Measurements from ENCODE around the gene GRM4.

The GRM4 gene

GRCh38 chr6:34096193-34096592 lies 49.7 kb downstream of the GRM4 start:
- Histone ChIP-seq H3K4me3 (ENCODE audit: insufficient read depth, low read depth, low read length, poor library complexity, severe bottlenecking) (no peak overlapping the region), H3K27ac (ENCODE audit: insufficient read depth, low read length, poor library complexity, severe bottlenecking) (no peak overlapping the region), H3K36me3 (ENCODE audit: control insufficient read depth, insufficient read depth, low read length) (no peaks in the 10 kb centered on the region), H3K27me3 (replicated peaks; ENCODE audit: control insufficient read depth, insufficient read depth, low read length, poor library complexity, severe bottlenecking) (no peaks in the 10 kb centered on the region), H3K4me1 (ENCODE audit: control insufficient read depth, insufficient read depth, low read length, poor library complexity, severe bottlenecking) (no peaks in the 10 kb centered on the region), H3K9me3 (ENCODE audit: control insufficient read depth, low read length) (no peaks in the 10 kb centered on the region)
- no peak for DNase-seq

- Histone ChIP-seq H3K4me1 (ENCODE audit: control insufficient read depth, insufficient read depth, low read length, poor library complexity, severe bottlenecking) (no peaks in the 10 kb centered on the region), H3K27me3 (replicated peaks; ENCODE audit: control insufficient read depth, insufficient read depth, low read length, poor library complexity, severe bottlenecking) (no peaks in the 10 kb centered on the region), H3K4me3 (ENCODE audit: insufficient read depth, low read depth, low read length, poor library complexity, severe bottlenecking) (no peak overlapping the region), H3K27ac (ENCODE audit: insufficient read depth, low read length, poor library complexity, severe bottlenecking) (no peak overlapping the region), H3K9me3 (ENCODE audit: control insufficient read depth, low read length) (no peaks in the 10 kb centered on the region), H3K36me3 (ENCODE audit: control insufficient read depth, insufficient read depth, low read length) (no peaks in the 10 kb centered on the region)
- DNase-seq = no peak
These were observed 50.1 kb downstream of the GRM4 start for GRCh38 chr6:34095741-34096140.

GRCh38 chr6:34095136-34095505 lies 50.8 kb downstream of the GRM4 start:
- Histone ChIP-seq H3K4me3 (ENCODE audit: insufficient read depth, low read depth, low read length, poor library complexity, severe bottlenecking) (no peak overlapping the region), H3K27me3 (replicated peaks; ENCODE audit: control insufficient read depth, insufficient read depth, low read length, poor library complexity, severe bottlenecking) (no peaks in the 10 kb centered on the region)

GRCh38 chr6:34094474-34095135 lies 51.3 kb downstream of the GRM4 start:
- Histone ChIP-seq H3K9me3 (ENCODE audit: control insufficient read depth, low read length) (no peaks in the 10 kb centered on the region), H3K27ac (ENCODE audit: insufficient read depth, low read length, poor library complexity, severe bottlenecking) (no peak overlapping the region), H3K27me3 (replicated peaks; ENCODE audit: control insufficient read depth, insufficient read depth, low read length, poor library complexity, severe bottlenecking) (no peaks in the 10 kb centered on the region), H3K4me3 (ENCODE audit: insufficient read depth, low read depth, low read length, poor library complexity, severe bottlenecking) (no peak overlapping the region), H3K4me1 (ENCODE audit: control insufficient read depth, insufficient read depth, low read length, poor library complexity, severe bottlenecking) (no peaks in the 10 kb centered on the region), H3K36me3 (ENCODE audit: control insufficient read depth, insufficient read depth, low read length) (no peaks in the 10 kb centered on the region)
- no peak for DNase-seq

More at GRCh38 chr6:34095136-34095505, 50.8 kb downstream of the GRM4 start:
- H3K4me1 ChIP-seq (ENCODE audit: control insufficient read depth, insufficient read depth, low read length, poor library complexity, severe bottlenecking) = no peaks in the 10 kb centered on the region
- no peaks in the 10 kb centered on the region for H3K9me3 ChIP-seq (ENCODE audit: control insufficient read depth, low read length)
- no peaks in the 10 kb centered on the region for H3K36me3 ChIP-seq (ENCODE audit: control insufficient read depth, insufficient read depth, low read length)
- no peak for DNase-seq
- H3K27ac ChIP-seq (ENCODE audit: insufficient read depth, low read length, poor library complexity, severe bottlenecking) = no peak overlapping the region

- no peaks in the 10 kb centered on the region for H3K36me3 ChIP-seq (ENCODE audit: control insufficient read depth, insufficient read depth, low read length)
- no peak overlapping the region for H3K4me3 ChIP-seq (ENCODE audit: insufficient read depth, low read depth, low read length, poor library complexity, severe bottlenecking)
- H3K27ac ChIP-seq (ENCODE audit: insufficient read depth, low read length, poor library complexity, severe bottlenecking) = no peak overlapping the region
- no peaks in the 10 kb centered on the region for H3K27me3 ChIP-seq (replicated peaks; ENCODE audit: control insufficient read depth, insufficient read depth, low read length, poor library complexity, severe bottlenecking)
- H3K4me1 ChIP-seq (ENCODE audit: control insufficient read depth, insufficient read depth, low read length, poor library complexity, severe bottlenecking) = no peaks in the 10 kb centered on the region
- no peak for DNase-seq
- H3K9me3 ChIP-seq (ENCODE audit: control insufficient read depth, low read length) = no peaks in the 10 kb centered on the region
These were observed 51.9 kb downstream of the GRM4 start for GRCh38 chr6:34093854-34094430.

- Histone ChIP-seq H3K9me3 (ENCODE audit: control insufficient read depth, low read length) (no peaks in the 10 kb centered on the region), H3K4me1 (ENCODE audit: control insufficient read depth, insufficient read depth, low read length, poor library complexity, severe bottlenecking) (no peaks in the 10 kb centered on the region), H3K27me3 (replicated peaks; ENCODE audit: control insufficient read depth, insufficient read depth, low read length, poor library complexity, severe bottlenecking) (no peaks in the 10 kb centered on the region), H3K36me3 (ENCODE audit: control insufficient read depth, insufficient read depth, low read length) (no peaks in the 10 kb centered on the region), H3K27ac (ENCODE audit: insufficient read depth, low read length, poor library complexity, severe bottlenecking) (no peak overlapping the region), H3K4me3 (ENCODE audit: insufficient read depth, low read depth, low read length, poor library complexity, severe bottlenecking) (no peak overlapping the region)
- no peak for DNase-seq
These were observed 52.7 kb downstream of the GRM4 start for GRCh38 chr6:34093206-34093605.

GRCh38 chr6:34092631-34093030 lies 53.3 kb downstream of the GRM4 start:
- Histone ChIP-seq H3K4me1 (ENCODE audit: control insufficient read depth, insufficient read depth, low read length, poor library complexity, severe bottlenecking) (no peaks in the 10 kb centered on the region), H3K27me3 (replicated peaks; ENCODE audit: control insufficient read depth, insufficient read depth, low read length, poor library complexity, severe bottlenecking) (no peaks in the 10 kb centered on the region)

GRCh38 chr6:34090935-34091334 lies 55.0 kb downstream of the GRM4 start:
- Histone ChIP-seq H3K4me1 (ENCODE audit: control insufficient read depth, insufficient read depth, low read length, poor library complexity, severe bottlenecking) (no peaks in the 10 kb centered on the region), H3K27ac (ENCODE audit: insufficient read depth, low read length, poor library complexity, severe bottlenecking) (no peak overlapping the region), H3K9me3 (ENCODE audit: control insufficient read depth, low read length) (no peaks in the 10 kb centered on the region), H3K36me3 (ENCODE audit: control insufficient read depth, insufficient read depth, low read length) (no peaks in the 10 kb centered on the region), H3K4me3 (ENCODE audit: insufficient read depth, low read depth, low read length, poor library complexity, severe bottlenecking) (no peak overlapping the region), H3K27me3 (replicated peaks; ENCODE audit: control insufficient read depth, insufficient read depth, low read length, poor library complexity, severe bottlenecking) (no peaks in the 10 kb centered on the region)
- DNase-seq = no peak

More at GRCh38 chr6:34092631-34093030, 53.3 kb downstream of the GRM4 start:
- Histone ChIP-seq H3K9me3 (ENCODE audit: control insufficient read depth, low read length) (no peaks in the 10 kb centered on the region), H3K36me3 (ENCODE audit: control insufficient read depth, insufficient read depth, low read length) (no peaks in the 10 kb centered on the region), H3K27ac (ENCODE audit: insufficient read depth, low read length, poor library complexity, severe bottlenecking) (no peak overlapping the region), H3K4me3 (ENCODE audit: insufficient read depth, low read depth, low read length, poor library complexity, severe bottlenecking) (no peak overlapping the region)
- DNase-seq = no peak

GRCh38 chr6:34090529-34090928 lies 55.4 kb downstream of the GRM4 start:
- Histone ChIP-seq H3K9me3 (ENCODE audit: control insufficient read depth, low read length) (no peaks in the 10 kb centered on the region), H3K27me3 (replicated peaks; ENCODE audit: control insufficient read depth, insufficient read depth, low read length, poor library complexity, severe bottlenecking) (no peaks in the 10 kb centered on the region), H3K4me3 (ENCODE audit: insufficient read depth, low read depth, low read length, poor library complexity, severe bottlenecking) (no peak overlapping the region), H3K4me1 (ENCODE audit: control insufficient read depth, insufficient read depth, low read length, poor library complexity, severe bottlenecking) (no peaks in the 10 kb centered on the region), H3K27ac (ENCODE audit: insufficient read depth, low read length, poor library complexity, severe bottlenecking) (no peak overlapping the region), H3K36me3 (ENCODE audit: control insufficient read depth, insufficient read depth, low read length) (no peaks in the 10 kb centered on the region)
- DNase-seq = no peak

GRCh38 chr6:34086558-34086957 lies 59.3 kb downstream of the GRM4 start:
- no peak for DNase-seq
- Histone ChIP-seq H3K36me3 (ENCODE audit: control insufficient read depth, insufficient read depth, low read length) (no peaks in the 10 kb centered on the region), H3K9me3 (ENCODE audit: control insufficient read depth, low read length) (no peaks in the 10 kb centered on the region), H3K27me3 (replicated peaks; ENCODE audit: control insufficient read depth, insufficient read depth, low read length, poor library complexity, severe bottlenecking) (no peaks in the 10 kb centered on the region), H3K4me1 (ENCODE audit: control insufficient read depth, insufficient read depth, low read length, poor library complexity, severe bottlenecking) (no peaks in the 10 kb centered on the region), H3K4me3 (ENCODE audit: insufficient read depth, low read depth, low read length, poor library complexity, severe bottlenecking) (no peak overlapping the region), H3K27ac (ENCODE audit: insufficient read depth, low read length, poor library complexity, severe bottlenecking) (no peak overlapping the region)
